GM10248 (cell line): ENCODE data around the gene RFX4.

Experiments
- CTCF ChIA-PET: fragments of 300-600 bp; sonication (Branson Sonifier 250); formaldehyde crosslinking; extraction: SDS; loops from one replicate; lab custom pipeline; 2021; ENCODE audit warnings: antibody characterized with exemption; lab: Yijun Ruan, JAX
- POLR2A ChIA-PET: fragments of 350-650 bp; sonication (Branson Sonifier 250); formaldehyde crosslinking; extraction: SDS; loops from one replicate; lab custom pipeline; 2020; ENCODE audit warnings: antibody characterized with exemption; lab: Yijun Ruan, JAX
- DNase-seq: peaks from one replicate; pipeline ENCODE4 v3.0.0; 2012; ENCODE audit errors: extremely low spot score
- TF ChIP-seq, protein P1 (sequence below): IDR thresholded peaks from 2 replicates; pipeline ENCODE4 v1.5.1; 2012; ENCODE audit warnings: mild to moderate bottlenecking, low read depth; ENCODE audit errors: extremely low read depth, missing control alignments, control extremely low read depth

The RFX4 gene

DNA sequence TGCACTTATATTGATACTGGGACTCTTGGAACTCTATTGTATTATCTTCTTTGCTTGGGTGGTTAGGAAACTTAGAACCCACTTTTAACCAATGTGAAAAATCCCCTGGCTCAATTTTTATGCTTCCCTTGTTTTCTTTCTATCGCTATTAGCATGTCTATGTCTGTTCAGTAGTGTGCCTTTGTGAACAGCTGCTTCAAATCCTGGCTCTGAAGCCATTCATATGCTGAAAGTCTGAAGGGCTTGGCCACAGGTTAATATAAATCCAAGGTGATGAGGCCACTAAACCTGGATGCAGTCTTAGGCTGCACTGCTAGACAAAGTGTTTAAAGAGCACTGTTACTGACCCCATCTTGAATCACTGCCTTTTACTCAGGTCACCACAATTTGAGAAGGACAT, 96.8 kb downstream of the RFX4 start:
- CTCF ChIA-PET = interaction anchor here (1.6 kb wide), 1 partner anchor 14 kb away, joined by 3 read pairs; no protein-coding TSS in a partner anchor
- TF ChIP-seq, protein P1, sequence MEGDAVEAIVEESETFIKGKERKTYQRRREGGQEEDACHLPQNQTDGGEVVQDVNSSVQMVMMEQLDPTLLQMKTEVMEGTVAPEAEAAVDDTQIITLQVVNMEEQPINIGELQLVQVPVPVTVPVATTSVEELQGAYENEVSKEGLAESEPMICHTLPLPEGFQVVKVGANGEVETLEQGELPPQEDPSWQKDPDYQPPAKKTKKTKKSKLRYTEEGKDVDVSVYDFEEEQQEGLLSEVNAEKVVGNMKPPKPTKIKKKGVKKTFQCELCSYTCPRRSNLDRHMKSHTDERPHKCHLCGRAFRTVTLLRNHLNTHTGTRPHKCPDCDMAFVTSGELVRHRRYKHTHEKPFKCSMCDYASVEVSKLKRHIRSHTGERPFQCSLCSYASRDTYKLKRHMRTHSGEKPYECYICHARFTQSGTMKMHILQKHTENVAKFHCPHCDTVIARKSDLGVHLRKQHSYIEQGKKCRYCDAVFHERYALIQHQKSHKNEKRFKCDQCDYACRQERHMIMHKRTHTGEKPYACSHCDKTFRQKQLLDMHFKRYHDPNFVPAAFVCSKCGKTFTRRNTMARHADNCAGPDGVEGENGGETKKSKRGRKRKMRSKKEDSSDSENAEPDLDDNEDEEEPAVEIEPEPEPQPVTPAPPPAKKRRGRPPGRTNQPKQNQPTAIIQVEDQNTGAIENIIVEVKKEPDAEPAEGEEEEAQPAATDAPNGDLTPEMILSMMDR = no peak

DNA sequence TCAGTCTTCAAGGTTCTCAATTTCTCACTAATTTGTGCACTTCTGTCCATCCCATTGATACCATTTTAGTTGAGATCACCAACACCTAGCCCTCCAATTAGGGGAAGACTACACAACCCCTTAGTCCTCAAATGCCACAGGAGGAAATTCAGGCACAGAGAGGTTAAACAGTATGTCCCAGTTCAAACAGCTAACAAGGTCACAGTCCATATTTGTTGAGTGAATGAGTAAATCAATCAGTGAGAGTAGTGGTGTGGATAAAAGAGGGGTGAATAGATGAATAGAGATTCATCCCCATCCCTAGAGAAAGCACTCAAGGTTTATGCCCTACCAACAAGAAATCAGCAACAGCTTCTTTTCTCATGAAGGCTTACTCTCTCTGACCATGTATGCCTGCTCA, 97.5 kb downstream of the RFX4 start:
- no peak for DNase-seq
- TF ChIP-seq, protein P1 = no peak
- ChIA-PET POLR2A (no interaction called here), CTCF (no interaction called here)

More for the DNA sequence above, 96.8 kb downstream of the RFX4 start:
- POLR2A ChIA-PET = no interaction called here
- DNase-seq = no peak

DNA sequence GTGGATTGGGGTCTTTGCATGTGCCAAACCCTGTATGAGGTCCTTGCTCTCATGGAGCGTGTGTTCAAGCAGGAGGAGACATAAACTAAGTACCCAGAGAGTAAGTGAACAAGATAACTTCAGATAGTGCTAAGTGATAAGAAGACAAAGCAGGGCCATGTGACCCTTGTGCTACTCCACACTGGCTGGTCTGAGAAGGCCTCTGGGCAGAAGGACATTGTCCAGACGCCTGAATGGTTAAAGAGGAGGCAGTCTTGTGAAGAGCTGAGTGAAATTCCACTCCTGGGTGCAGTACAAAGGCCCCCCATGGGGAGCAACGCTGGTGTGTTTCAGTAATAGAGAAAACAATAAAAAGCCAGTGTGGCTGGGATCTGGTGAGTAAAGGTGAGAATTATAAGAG, 98.4 kb downstream of the RFX4 start:
- DNase-seq = no peak
- CTCF ChIA-PET = no interaction called here
- TF ChIP-seq, protein P1 = no peak
- POLR2A ChIA-PET = no interaction called here

DNA sequence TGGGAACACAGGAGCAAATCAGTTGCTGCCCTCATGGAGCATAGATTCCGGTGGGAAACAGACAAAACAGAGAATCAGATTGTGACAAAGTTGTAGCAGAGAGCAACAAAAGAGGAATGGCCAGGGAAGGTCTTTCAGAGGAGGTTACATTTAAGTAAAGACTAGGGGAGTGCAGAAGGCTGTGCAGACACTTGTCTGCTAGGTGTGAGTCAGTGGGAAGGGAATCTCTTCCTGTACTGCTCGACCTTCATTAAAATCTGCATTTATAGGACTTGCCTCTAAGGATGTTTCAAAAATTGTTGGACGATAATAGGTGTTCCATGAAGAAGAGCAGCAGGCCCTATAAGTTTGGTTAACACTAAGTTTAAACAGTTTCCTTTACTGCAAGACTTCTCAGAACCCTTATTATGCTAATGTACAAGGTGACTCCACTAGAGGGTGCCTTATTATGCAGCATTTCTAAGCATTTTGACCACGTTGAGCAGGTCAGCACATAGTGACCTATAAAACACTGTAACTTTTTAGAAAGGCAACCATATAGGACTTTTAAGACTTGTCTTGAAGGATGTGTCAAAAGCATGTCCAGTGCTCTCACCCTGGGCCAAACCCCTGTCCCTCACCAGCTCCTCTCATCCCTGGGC, 99.9 kb downstream of the RFX4 start:
- POLR2A ChIA-PET = no interaction called here
- TF ChIP-seq, protein P1 = peak; percentile 23
- peak; percentile 30 for DNase-seq
- CTCF ChIA-PET = interaction anchor here (1.1 kb wide), 1 partner anchor 132 kb away, joined by 3 read pairs; no protein-coding TSS in a partner anchor

DNA sequence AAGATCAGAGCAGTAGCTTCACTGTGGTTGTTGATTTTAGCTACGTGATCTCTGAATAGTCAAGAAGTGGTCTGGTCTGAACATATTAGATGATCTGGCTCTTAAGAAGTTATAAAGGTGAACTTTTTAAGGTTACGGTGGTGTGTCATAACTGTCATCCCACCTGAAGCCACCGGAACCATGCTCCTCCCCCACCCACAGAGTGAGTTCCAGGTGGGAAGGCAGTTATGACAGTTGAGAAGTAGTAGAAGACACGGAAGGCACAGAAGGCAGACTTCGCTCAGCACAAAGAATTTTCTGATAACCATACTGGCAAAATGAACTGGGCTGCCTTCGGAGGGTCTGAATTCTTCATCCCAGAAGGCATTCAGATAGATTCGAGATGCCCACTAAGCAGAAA, 101.7 kb downstream of the RFX4 start:
- ChIA-PET CTCF (no interaction called here), POLR2A (no interaction called here)
- TF ChIP-seq, protein P1 = no peak
- no peak for DNase-seq

DNA sequence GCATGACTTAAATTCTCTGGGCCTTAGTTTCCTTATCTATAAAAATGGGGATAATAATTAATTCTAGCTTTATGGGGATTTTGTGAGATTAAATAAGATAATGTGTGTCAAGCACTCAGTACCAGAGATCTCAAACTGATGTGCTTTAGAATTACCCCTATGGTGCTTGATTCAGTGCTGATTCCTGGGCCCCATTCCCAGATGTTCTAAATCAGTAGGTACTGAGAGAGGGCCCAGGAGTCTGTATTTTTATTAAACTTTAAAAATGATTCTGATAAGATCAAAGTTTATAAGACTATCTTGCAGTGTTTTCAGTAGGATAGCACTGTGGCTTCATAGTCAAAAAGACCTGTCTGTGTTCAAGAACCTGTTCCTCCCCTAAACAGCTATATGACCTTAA, 102.6 kb downstream of the RFX4 start:
- POLR2A ChIA-PET = no interaction called here

More for the DNA sequence above, 102.6 kb downstream of the RFX4 start:
- no peak for DNase-seq
- CTCF ChIA-PET = no interaction called here
- TF ChIP-seq, protein P1 = no peak
